Kidney (tissue), 14 donors: ENCODE data around the gene RSPH1. TPM values are rescaled to one million over a fixed set of nuclear protein-coding genes. Genes with fewer than 3 reads are reported as not detected.

ENCODE experiments used
- DNase-seq, 5 donors: peaks; one replicate each; pipeline ENCODE4 v3.0.0-alpha.2; 2013 to 2020
- FAIRE-seq: peaks from 2 replicates; lab custom pipeline; 2012; peaks lifted over from hg19 to GRCh38; lab: Jason Lieb, UNC
- H3K27ac ChIP-seq, 2 donors: one replicate each; pipeline ENCODE4 v1.7.0; 2013; ENCODE audit warnings: low read depth in 2 of 2, low read length in 2 of 2, inconsistent platforms in 1 of 2
- H3K27me3 ChIP-seq: one replicate; pipeline ENCODE4 v1.7.1; 2013; ENCODE audit warnings: low read length, inconsistent platforms; ENCODE audit not compliant: control insufficient read depth, insufficient read depth
- H3K36me3 ChIP-seq, 3 donors: one replicate each; pipeline versions ENCODE4 v1.7.0 to v1.7.1; 2013; ENCODE audit warnings: low read length in 3 of 3, control low read depth in 1 of 3, inconsistent platforms in 1 of 3; ENCODE audit not compliant: insufficient read depth in 3 of 3, control insufficient read depth in 2 of 3
- H3K4me1 ChIP-seq, 3 donors: one replicate each; pipeline versions ENCODE4 v1.7.0 to v1.7.1; 2013; ENCODE audit warnings: low read length in 3 of 3, inconsistent platforms in 1 of 3, low read depth in 1 of 3; ENCODE audit not compliant: control insufficient read depth in 2 of 3, insufficient read depth in 2 of 3
- H3K4me3 ChIP-seq, 3 donors: one replicate each; pipeline versions ENCODE4 v1.7.0 to v1.8.1; 2013; ENCODE audit warnings: low read length in 3 of 3, control low read depth in 1 of 3, inconsistent platforms in 1 of 3
- H3K9ac ChIP-seq, 3 donors: one replicate each; pipeline versions ENCODE4 v1.7.0 to v1.7.1; 2013; ENCODE audit warnings: low read length in 3 of 3, control low read depth in 1 of 3, inconsistent platforms in 1 of 3
- H3K9me3 ChIP-seq, 3 donors: one replicate each; pipeline versions ENCODE4 v1.7.0 to v1.7.1; 2013; ENCODE audit warnings: low read length in 3 of 3, control low read depth in 1 of 3, inconsistent platforms in 1 of 3; ENCODE audit not compliant: control insufficient read depth in 2 of 3, insufficient read depth in 1 of 3
- intact Hi-C: fragments of 100-400 bp; cut with DNase I; formaldehyde crosslinking; loops from one replicate; pipeline ENCODE4 v1.11.1; 2022
- polyA plus RNA-seq: library from polyadenylated mRNA; stranded (reverse); fragments of 350-450 nt; fragmentation: Illumina TruSeq; extraction: RNeasy Lipid Tissue Mini Kit (QIAGEN cat#74804); gene quantifications from one replicate; pipeline ENCODE4 v1.2.3, GENCODE V29; 2014; ENCODE audit warnings: low read depth, low replicate concordance; ENCODE audit not compliant: insufficient read depth
- total RNA-seq: library from RNA; stranded (reverse); fragmentation: NEBNext Ultra II Directional; extraction: Animal tissue kit (Norgen Biotek cat#: 25700); gene quantifications from one replicate; pipeline ENCODE4 v1.2.1, GENCODE V29; 2021
- TF ChIP-seq, protein P1 (sequence below): IDR thresholded peaks from 3 replicates; pipeline ENCODE4 v1.5.1; 2012; ENCODE audit warnings: mild to moderate bottlenecking, moderate library complexity, borderline replicate concordance; ENCODE audit not compliant: insufficient read depth; ENCODE audit errors: extremely low read depth
- donor health status: control.
- donor health status: control.
- donor health status: control.
- donor health status: control.
- donor health status: control.
- donor health status: DM: yes; HTN: yes; CAD: no.
- donor health status: Normal renal cell carcinoma (clear cell type).

Gene RSPH1
- total and polyA plus RNA-seq, 2 donors from 2014 or later, result 12.0 to 13.0 TPM

- Histone ChIP-seq H3K27me3 (no peaks in the 10 kb centered on the region), H3K36me3 (no peaks in the 10 kb centered on the region), H3K4me1 (no peaks in the 10 kb centered on the region), H3K27ac (no peak overlapping the region), H3K4me3 (no peak overlapping the region), H3K9me3 (peaks cover 0 to 2% (median 0%) of the 10 kb centered on the region in 3 donors), H3K9ac (no peak overlapping the region)
- FAIRE-seq (no peak), DNase-seq (peak in 1 of 5 donors; percentile 19)
- intact Hi-C loops, result loop anchor here (10.0 kb wide), 1 partner anchor 108 kb away; no protein-coding TSS in a partner anchor
- TF ChIP-seq, protein P1, sequence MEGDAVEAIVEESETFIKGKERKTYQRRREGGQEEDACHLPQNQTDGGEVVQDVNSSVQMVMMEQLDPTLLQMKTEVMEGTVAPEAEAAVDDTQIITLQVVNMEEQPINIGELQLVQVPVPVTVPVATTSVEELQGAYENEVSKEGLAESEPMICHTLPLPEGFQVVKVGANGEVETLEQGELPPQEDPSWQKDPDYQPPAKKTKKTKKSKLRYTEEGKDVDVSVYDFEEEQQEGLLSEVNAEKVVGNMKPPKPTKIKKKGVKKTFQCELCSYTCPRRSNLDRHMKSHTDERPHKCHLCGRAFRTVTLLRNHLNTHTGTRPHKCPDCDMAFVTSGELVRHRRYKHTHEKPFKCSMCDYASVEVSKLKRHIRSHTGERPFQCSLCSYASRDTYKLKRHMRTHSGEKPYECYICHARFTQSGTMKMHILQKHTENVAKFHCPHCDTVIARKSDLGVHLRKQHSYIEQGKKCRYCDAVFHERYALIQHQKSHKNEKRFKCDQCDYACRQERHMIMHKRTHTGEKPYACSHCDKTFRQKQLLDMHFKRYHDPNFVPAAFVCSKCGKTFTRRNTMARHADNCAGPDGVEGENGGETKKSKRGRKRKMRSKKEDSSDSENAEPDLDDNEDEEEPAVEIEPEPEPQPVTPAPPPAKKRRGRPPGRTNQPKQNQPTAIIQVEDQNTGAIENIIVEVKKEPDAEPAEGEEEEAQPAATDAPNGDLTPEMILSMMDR, result no peak
These were observed 52.7 kb downstream of the RSPH1 start for GRCh38 chr21:42443181-42443785.

- FAIRE-seq, result no peak
- Histone ChIP-seq H3K4me3 (no peak overlapping the region), H3K27me3 (no peaks in the 10 kb centered on the region), H3K9ac (no peak overlapping the region), H3K27ac (no peak overlapping the region), H3K36me3 (no peaks in the 10 kb centered on the region), H3K4me1 (no peaks in the 10 kb centered on the region), H3K9me3 (peaks cover 0 to 2% (median 0%) of the 10 kb centered on the region in 3 donors)
- intact Hi-C loops, result loop anchor here (10.0 kb wide), 1 partner anchor 107 kb away; no protein-coding TSS in a partner anchor
- DNase-seq, result peak in 1 of 5 donors; percentile 22
- TF ChIP-seq, protein P1, result no peak
These were observed 54.1 kb downstream of the RSPH1 start for GRCh38 chr21:42441963-42442362.

GRCh38 chr21:42440187-42440792 lies 55.7 kb downstream of the RSPH1 start:
- FAIRE-seq, result no peak
- Histone ChIP-seq H3K4me1 (no peaks in the 10 kb centered on the region), H3K27ac (no peak overlapping the region), H3K27me3 (no peaks in the 10 kb centered on the region), H3K4me3 (no peak overlapping the region), H3K36me3 (no peaks in the 10 kb centered on the region), H3K9me3 (peaks cover 0 to 2% (median 0%) of the 10 kb centered on the region in 3 donors), H3K9ac (no peak overlapping the region)
- intact Hi-C loops, result loop anchor here (10.0 kb wide), 1 partner anchor 105 kb away; no protein-coding TSS in a partner anchor
- DNase-seq, result peak in 1 of 5 donors; percentile 22
- TF ChIP-seq, protein P1, result no peak
